Cardiac fibroblast (primary cell): ENCODE results near the gene RAP2A.

Source experiments
- DNase-seq, 2 donors: peaks; one replicate each; pipeline versions ENCODE4 v3.0.0 to v3.0.0-alpha.2; 2010; ENCODE audit warnings: low read depth in 2 of 2
- H3K4me3 ChIP-seq, 2 donors: replicated peaks in 1 of 2; 1 replicate in 1 of 2; 2 replicates in 1 of 2; pipeline ENCODE4 v1.5.1; 2011; ENCODE audit warnings: low read depth in 2 of 2, low read length in 2 of 2, mild to moderate bottlenecking in 2 of 2, moderate library complexity in 1 of 2
- TF ChIP-seq, protein P1 (sequence below): IDR thresholded peaks from one replicate; pipeline ENCODE4 v1.5.1; 2011; ENCODE audit warnings: low read depth, mild to moderate bottlenecking, low read length, inconsistent platforms

The RAP2A gene

GRCh38 chr13:97459215-97459777, 25.3 kb downstream of the RAP2A start:
- TF ChIP-seq, protein P1, sequence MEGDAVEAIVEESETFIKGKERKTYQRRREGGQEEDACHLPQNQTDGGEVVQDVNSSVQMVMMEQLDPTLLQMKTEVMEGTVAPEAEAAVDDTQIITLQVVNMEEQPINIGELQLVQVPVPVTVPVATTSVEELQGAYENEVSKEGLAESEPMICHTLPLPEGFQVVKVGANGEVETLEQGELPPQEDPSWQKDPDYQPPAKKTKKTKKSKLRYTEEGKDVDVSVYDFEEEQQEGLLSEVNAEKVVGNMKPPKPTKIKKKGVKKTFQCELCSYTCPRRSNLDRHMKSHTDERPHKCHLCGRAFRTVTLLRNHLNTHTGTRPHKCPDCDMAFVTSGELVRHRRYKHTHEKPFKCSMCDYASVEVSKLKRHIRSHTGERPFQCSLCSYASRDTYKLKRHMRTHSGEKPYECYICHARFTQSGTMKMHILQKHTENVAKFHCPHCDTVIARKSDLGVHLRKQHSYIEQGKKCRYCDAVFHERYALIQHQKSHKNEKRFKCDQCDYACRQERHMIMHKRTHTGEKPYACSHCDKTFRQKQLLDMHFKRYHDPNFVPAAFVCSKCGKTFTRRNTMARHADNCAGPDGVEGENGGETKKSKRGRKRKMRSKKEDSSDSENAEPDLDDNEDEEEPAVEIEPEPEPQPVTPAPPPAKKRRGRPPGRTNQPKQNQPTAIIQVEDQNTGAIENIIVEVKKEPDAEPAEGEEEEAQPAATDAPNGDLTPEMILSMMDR, result no peak
- H3K4me3 ChIP-seq, result no peak overlapping the region
- DNase-seq, result no peak

DNA sequence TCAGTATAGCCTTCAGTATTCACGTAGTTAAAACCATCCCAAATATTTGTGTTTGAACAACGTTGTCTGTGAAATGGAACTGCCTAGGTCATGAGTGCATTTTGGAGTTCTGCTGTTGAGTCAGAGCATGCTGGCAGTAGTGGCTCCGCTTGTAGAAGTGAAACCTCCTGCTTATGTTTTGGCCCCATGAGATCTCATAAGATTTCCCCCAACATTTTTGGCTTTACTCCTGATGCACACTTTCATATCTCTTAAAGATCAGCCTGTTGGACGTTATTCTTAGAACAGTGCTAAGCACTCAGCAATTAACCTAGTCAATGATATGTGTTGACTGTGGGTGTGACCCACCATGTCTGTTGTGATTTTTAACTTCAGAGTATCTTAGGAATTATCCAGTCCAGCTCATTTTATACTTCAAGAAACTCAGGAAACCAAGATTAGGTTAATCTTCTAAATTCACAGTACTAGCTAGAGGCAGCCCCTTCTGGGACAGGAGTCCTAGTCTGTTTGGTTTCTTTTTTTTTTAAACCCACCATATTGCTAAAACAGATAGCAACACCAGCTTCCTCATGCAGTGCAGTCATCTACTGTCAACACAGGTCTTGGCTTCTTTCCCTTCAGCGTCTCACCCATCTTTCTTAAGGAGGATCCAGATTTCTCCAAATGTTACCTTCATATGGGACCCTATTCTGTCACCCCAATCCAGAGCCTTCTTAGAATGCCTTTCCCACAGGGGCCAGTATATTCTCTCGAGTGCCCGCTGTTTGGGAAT, 26.2 kb downstream of the RAP2A start:
- DNase-seq, result peak; percentile 64 to 67

DNA sequence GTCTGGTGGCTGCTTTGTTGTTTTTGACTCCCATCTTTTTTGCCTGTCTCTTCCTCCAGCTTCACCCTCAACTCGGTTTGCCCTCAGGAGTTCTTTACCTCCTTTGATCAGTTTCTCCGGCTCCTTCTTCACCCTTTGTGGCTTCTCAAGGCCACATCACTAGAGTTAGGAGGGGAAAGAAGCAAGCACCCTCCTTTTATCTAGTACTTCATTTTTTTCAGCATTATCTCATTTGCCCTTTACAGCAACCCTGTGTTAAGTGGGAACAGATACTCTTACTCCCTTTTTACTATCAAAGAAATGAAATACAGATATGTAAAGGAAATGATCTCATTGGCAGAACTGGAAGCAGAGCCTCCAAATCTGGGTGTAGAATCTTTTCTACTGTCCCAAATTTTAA, 26.9 kb downstream of the RAP2A start:
- DNase-seq, result no peak
- H3K4me3 ChIP-seq, result no peak overlapping the region
- TF ChIP-seq, protein P1, result no peak

More for the DNA sequence above, 26.2 kb downstream of the RAP2A start:
- no peak overlapping the region for H3K4me3 ChIP-seq
- TF ChIP-seq, protein P1, result no peak

GRCh38 chr13:97464561-97464960, 30.6 kb downstream of the RAP2A start:
- TF ChIP-seq, protein P1, result no peak
- no peak overlapping the region for H3K4me3 ChIP-seq
- no peak for DNase-seq

- TF ChIP-seq, protein P1, result no peak
- no peak overlapping the region for H3K4me3 ChIP-seq
- DNase-seq, result no peak
Measured at GRCh38 chr13:97466722-97467121, 32.8 kb downstream of the RAP2A start.

GRCh38 chr13:97468331-97468730, 34.4 kb downstream of the RAP2A start:
- H3K4me3 ChIP-seq, result no peak overlapping the region
- TF ChIP-seq, protein P1, result no peak
- peak; percentile 65 to 91 for DNase-seq

DNA sequence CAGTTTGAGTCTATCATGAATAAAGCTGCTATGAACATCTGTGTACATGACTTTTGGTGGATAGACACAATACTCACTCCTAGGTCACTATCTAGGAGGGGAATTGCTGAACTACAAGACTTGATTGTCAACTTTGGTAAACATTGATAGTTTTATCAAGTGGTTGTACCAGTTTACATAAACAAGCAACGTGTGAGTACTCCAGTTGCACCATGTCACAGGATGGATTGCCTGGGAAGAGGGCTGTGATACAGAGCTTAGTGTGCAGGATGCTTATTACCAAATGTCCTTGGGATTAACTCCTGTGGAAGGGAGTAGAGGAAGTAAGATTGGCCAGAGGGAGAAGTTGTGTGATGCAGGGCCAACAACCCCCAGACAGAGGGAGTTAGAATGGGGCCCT, 37.7 kb downstream of the RAP2A start:
- TF ChIP-seq, protein P1, result no peak
- no peak for DNase-seq
- no peak overlapping the region for H3K4me3 ChIP-seq
